CD14-positive monocyte (primary cell): Measurements from ENCODE around the gene RASAL2. TPM values are rescaled to one million over a fixed set of nuclear protein-coding genes. Genes with fewer than 3 reads are reported as not detected.

Source experiments
- DNase-seq, 3 donors: peaks; one replicate each; pipeline ENCODE4 v3.0.0-alpha.2; 2011 to 2022
- H2AFZ ChIP-seq: 2 replicates; pipeline ENCODE4 v1.6.0; 2012; ENCODE audit warnings: mild to moderate bottlenecking, low read depth, low read length, inconsistent platforms; ENCODE audit not compliant: insufficient read depth, poor library complexity, severe bottlenecking
- H3K27ac ChIP-seq, 2 donors: 1 replicate in 1 of 2; 2 replicates in 1 of 2; pipeline ENCODE4 v1.5.1; 2012 to 2013; ENCODE audit warnings: low read length in 2 of 2, control low read depth in 1 of 2, inconsistent platforms in 1 of 2, low read depth in 1 of 2, mild to moderate bottlenecking in 1 of 2
- H3K27me3 ChIP-seq, 2 donors: one replicate each; pipeline versions ENCODE4 v1.6.0 to v1.6.1; 2011 to 2013; ENCODE audit warnings: low read length in 2 of 2; ENCODE audit not compliant: control insufficient read depth in 2 of 2, insufficient read depth in 2 of 2
- H3K36me3 ChIP-seq, 2 donors: replicated peaks in 1 of 2; 1 replicate in 1 of 2; 2 replicates in 1 of 2; pipeline versions ENCODE4 v1.5.1 to v1.6.1; 2012 to 2013; ENCODE audit warnings: low read length in 2 of 2, control low read depth in 1 of 2, inconsistent platforms in 1 of 2, mild to moderate bottlenecking in 1 of 2; ENCODE audit not compliant: insufficient read depth in 2 of 2, control insufficient read depth in 1 of 2
- H3K4me1 ChIP-seq, 2 donors: 1 replicate in 1 of 2; 2 replicates in 1 of 2; pipeline versions ENCODE4 v1.5.1 to v1.6.1; 2012 to 2013; ENCODE audit warnings: low read length in 2 of 2, control low read depth in 1 of 2, inconsistent platforms in 1 of 2, mild to moderate bottlenecking in 1 of 2, moderate library complexity in 1 of 2; ENCODE audit not compliant: insufficient read depth in 2 of 2, control insufficient read depth in 1 of 2
- H3K4me2 ChIP-seq: replicated peaks from 2 replicates; pipeline ENCODE3; 2012; ENCODE audit warnings: low read length, moderate library complexity, mild to moderate bottlenecking; ENCODE audit not compliant: poor library complexity, severe bottlenecking; ENCODE audit errors: extremely low read depth
- H3K4me3 ChIP-seq, 3 experiments: fragments of 200-600 bp in 1 of 3; sonication (generic) in 1 of 3; replicated peaks in 1 of 3; 1 replicate in 2 of 3; 2 replicates in 1 of 3; pipeline ENCODE4 v1.5.1; 2011 to 2013; ENCODE audit warnings: low read length in 3 of 3, mild to moderate bottlenecking in 3 of 3, control low read depth in 2 of 3, low read depth in 2 of 3, inconsistent platforms in 1 of 3, moderate library complexity in 1 of 3
- H3K79me2 ChIP-seq: 2 replicates; pipeline ENCODE4 v1.6.0; 2012; ENCODE audit warnings: mild to moderate bottlenecking, control low read depth, inconsistent platforms, low read length, moderate library complexity; ENCODE audit not compliant: insufficient read depth
- H3K9ac ChIP-seq: 2 replicates; pipeline ENCODE4 v1.6.0; 2017; ENCODE audit warnings: low read length, mild to moderate bottlenecking; ENCODE audit not compliant: insufficient read depth, poor library complexity, severe bottlenecking
- H3K9me3 ChIP-seq, 2 donors: replicated peaks in 1 of 2; 1 replicate in 1 of 2; 2 replicates in 1 of 2; pipeline versions ENCODE4 v1.5.1 to v1.6.1; 2012 to 2013; ENCODE audit warnings: low read length in 2 of 2, control low read depth in 1 of 2; ENCODE audit not compliant: control insufficient read depth in 1 of 2, insufficient read depth in 1 of 2
- H4K20me1 ChIP-seq: 2 replicates; pipeline ENCODE4 v1.6.0; 2012; ENCODE audit warnings: mild to moderate bottlenecking, low read length, control low read depth, moderate library complexity; ENCODE audit not compliant: insufficient read depth
- H3K27ac Mint-ChIP-seq, 7 donors: one replicate each; pipeline ENCODE4 v1.8.0; 2020; ENCODE audit warnings: mild to moderate bottlenecking in 7 of 7, mixed read lengths in 7 of 7, moderate library complexity in 6 of 7, inconsistent platforms in 2 of 7
- H3K27me3 Mint-ChIP-seq, 3 donors: one replicate each; pipeline ENCODE4 v1.8.0; 2021 to 2022; ENCODE audit warnings: low read depth in 3 of 3, mild to moderate bottlenecking in 3 of 3, mixed read lengths in 3 of 3, moderate library complexity in 3 of 3, inconsistent platforms in 1 of 3
- H3K36me3 Mint-ChIP-seq, 2 donors: one replicate each; pipeline ENCODE4 v1.8.0; 2020; ENCODE audit warnings: mixed read lengths in 2 of 2, inconsistent platforms in 1 of 2, mild to moderate bottlenecking in 1 of 2
- H3K4me1 Mint-ChIP-seq: one replicate; pipeline ENCODE4 v1.8.0; 2020; ENCODE audit warnings: mild to moderate bottlenecking, mixed read lengths
- H3K4me3 Mint-ChIP-seq, 2 donors: one replicate each; pipeline ENCODE4 v1.8.0; 2020; ENCODE audit warnings: mild to moderate bottlenecking in 2 of 2, mixed read lengths in 2 of 2, moderate library complexity in 1 of 2
- H3K9me3 Mint-ChIP-seq, 7 donors: one replicate each; pipeline ENCODE4 v1.8.0; 2020 to 2022; ENCODE audit warnings: mixed read lengths in 7 of 7, mild to moderate bottlenecking in 6 of 7, moderate library complexity in 6 of 7, inconsistent platforms in 2 of 7
- CTCF ChIP-seq: fragments of 200-600 bp; IDR thresholded peaks from one replicate; pipeline ENCODE4 v1.8.0; 2022; ENCODE audit warnings: antibody characterized with exemption, mild to moderate bottlenecking
- WGBS: methylation state at CpG from one replicate; pipeline ENCODE4 v1.1.5; 2013; ENCODE audit warnings: missing lambda C conversion rate; ENCODE audit not compliant: insufficient coverage; 5-methylcytosine and 5-hydroxymethylcytosine counted together
- intact Hi-C, 2 donors: fragments of 100-400 bp; cut with micrococcal nuclease; formaldehyde crosslinking; loops; one replicate each; pipeline versions ENCODE4 v1.15.0 to v1.15.1; 2023
- polyA plus RNA-seq, 3 donors: library from polyadenylated mRNA; depleted of rRNA in 1 of 3; unstranded in 2 of 3; stranded (reverse) in 1 of 3; fragments of 300-500 nt in 2 of 3; fragments of >200 nt in 1 of 3; fragmentation: Illumina TruSeq in 2 of 3; gene quantifications; 1 replicate in 2 of 3; 2 replicates in 1 of 3; pipeline ENCODE4 v1.2.3, GENCODE V29; 2012 to 2021

RASAL2 gene
- polyA plus RNA-seq, 3 donors, result 0.15 to 1.00 (median 0.63) TPM

GRCh38 chr1:178055093-178055492 is 38.8 kb upstream of the RASAL2 start:
- Histone ChIP-seq H4K20me1 (no peaks in the 10 kb centered on the region), H3K4me2 (peak overlapping the region; percentile 30), H3K27ac (peak overlapping the region in 1 of 2 donors; percentile 86), H3K4me1 (peaks cover 21 to 27% of the 10 kb centered on the region in 2 donors), H3K79me2 (no peaks in the 10 kb centered on the region), H3K9ac (peak overlapping the region; percentile 15), H2AFZ (peak overlapping the region; percentile 47), H3K27me3 (no peaks in the 10 kb centered on the region), H3K36me3 (no peaks in the 10 kb centered on the region), H3K9me3 (no peaks in the 10 kb centered on the region), H3K4me3 (no peak overlapping the region)
- no peaks in the 10 kb centered on the region for H3K36me3 Mint-ChIP-seq
- H3K27me3 Mint-ChIP-seq, result peaks cover 0 to 3% (median 1%) of the 10 kb centered on the region in 3 donors
- peak; percentile 37 for TF ChIP-seq CTCF
- intact Hi-C loops, result no loop called here
- no peaks in the 10 kb centered on the region for H3K9me3 Mint-ChIP-seq
- H3K4me1 Mint-ChIP-seq, result peaks cover 26% of the 10 kb centered on the region
- peak overlapping the region; percentile 34 to 71 for H3K4me3 Mint-ChIP-seq
- WGBS, result 0% methylated on average over 5 of the region's 5 CpGs
- peak overlapping the region in 6 of 7 donors; percentile 5 to 94 (median 31) for H3K27ac Mint-ChIP-seq
- peak in 2 of 3 donors; percentile 41 for DNase-seq

GRCh38 chr1:178055779-178056471 is 38.0 kb upstream of the RASAL2 start:
- peak; percentile 38 to 72 (median 55) for DNase-seq
- Histone ChIP-seq H3K4me1 (peaks cover 21 to 27% of the 10 kb centered on the region in 2 donors), H3K9me3 (no peaks in the 10 kb centered on the region), H4K20me1 (no peaks in the 10 kb centered on the region), H3K27ac (peak overlapping the region; percentile 45 to 86), H3K4me3 (peak overlapping the region in 2 of 3 experiments; percentile 2 to 58), H3K79me2 (no peaks in the 10 kb centered on the region), H3K4me2 (peak overlapping the region; percentile 63), H2AFZ (peak overlapping the region; percentile 69), H3K9ac (peak overlapping the region; percentile 15), H3K27me3 (no peaks in the 10 kb centered on the region), H3K36me3 (no peaks in the 10 kb centered on the region)
- peak overlapping the region; percentile 82 to 94 (median 92) for H3K27ac Mint-ChIP-seq
- H3K4me3 Mint-ChIP-seq, result peak overlapping the region; percentile 58 to 88
- H3K9me3 Mint-ChIP-seq, result no peaks in the 10 kb centered on the region
- TF ChIP-seq CTCF, result no peak
- intact Hi-C loops, result no loop called here
- H3K36me3 Mint-ChIP-seq, result no peaks in the 10 kb centered on the region
- peaks cover 26% of the 10 kb centered on the region for H3K4me1 Mint-ChIP-seq
- peaks cover 0 to 3% (median 1%) of the 10 kb centered on the region in 3 donors for H3K27me3 Mint-ChIP-seq
- WGBS, result 15% methylated on average over 5 of the region's 8 CpGs
